Activated CD4-positive, alpha-beta T cell treated with anti-CD3 and anti-CD28 coated beads, Interleukin-2, Interleukin-6, amounts not matched to agents 100 ng/mL and 50 ng/mL, durations not matched to agents 16 hours and 8 hours (primary cell): ENCODE measurements around the gene POLG2.
"Not testable (repeated sequence)": the region's sequence is repeated elsewhere in the genome, so short reads cannot be mapped to it uniquely, and the experiment has no call there.

Experiments
- DNase-seq: peaks from one replicate; pipeline ENCODE4 v3.0.0-alpha.2; 2020

The POLG2 gene

DNA sequence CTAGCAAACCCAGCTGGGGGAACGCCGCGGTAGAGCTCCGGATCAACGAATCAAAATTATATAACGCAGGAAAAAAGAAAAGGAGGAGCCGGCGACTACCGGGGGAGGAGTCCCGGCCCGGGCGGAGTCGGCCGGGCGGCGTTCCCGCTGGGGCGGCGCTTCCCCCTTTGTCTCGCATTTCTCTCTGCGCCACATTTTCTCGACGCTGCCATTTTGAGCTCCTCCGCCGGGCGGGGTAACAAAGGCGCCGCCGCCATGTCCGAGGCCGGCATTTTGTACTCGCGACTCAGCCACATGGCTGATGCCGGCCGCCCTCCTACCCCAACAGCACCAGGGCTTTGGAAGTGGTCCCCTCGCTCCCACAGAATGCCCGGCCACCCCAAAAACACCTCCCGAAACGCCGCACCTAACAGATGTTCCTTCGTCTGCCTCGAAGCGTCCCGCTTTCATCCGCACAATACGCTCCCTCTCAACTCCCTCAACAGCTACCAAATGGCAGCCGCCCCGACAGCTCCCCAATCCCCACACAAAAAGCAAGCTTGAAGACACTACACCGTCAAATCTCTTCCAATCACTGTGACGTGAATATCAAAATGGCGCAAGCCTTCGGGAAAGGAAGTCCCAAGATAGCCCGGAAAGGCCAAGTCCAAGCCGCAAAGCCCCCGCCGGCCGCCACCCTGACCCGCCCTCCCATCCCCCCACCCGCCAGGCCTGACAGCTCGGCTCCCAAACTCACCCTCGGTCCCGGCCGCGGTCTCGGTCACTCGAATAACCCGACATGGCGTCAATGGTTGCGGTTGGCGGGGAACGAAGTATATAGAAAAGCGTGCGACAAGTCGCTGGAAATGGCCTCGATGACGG, 8.7 kb upstream of the POLG2 start:
- DNase-seq = peak; percentile 91

DNA sequence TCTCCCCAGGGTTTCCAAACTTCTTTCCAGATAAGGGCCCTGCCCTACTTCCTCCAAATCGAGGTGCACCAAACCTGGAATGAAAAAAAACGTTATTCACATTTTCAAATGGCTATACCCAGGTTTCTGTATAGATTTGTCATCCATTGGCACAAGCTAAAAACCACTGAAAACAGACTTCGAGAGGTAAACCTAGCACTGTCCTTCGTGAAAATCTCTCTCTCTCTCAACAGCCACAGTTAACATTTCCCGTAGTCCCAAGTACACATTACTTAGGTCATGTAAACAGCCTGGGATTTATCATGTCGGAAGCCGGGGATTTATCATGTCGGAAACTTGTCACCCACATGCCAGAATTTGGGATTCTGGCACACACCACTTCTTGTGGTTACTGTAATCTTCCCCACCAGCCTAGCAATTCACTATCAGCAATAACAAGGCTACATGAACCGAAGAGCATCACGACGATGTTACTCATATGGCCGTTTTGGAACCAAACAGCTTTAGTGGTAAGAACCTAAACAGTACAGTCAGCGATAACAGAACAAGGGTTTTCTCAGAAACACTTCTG, 8.0 kb upstream of the POLG2 start:
- no peak for DNase-seq

DNA sequence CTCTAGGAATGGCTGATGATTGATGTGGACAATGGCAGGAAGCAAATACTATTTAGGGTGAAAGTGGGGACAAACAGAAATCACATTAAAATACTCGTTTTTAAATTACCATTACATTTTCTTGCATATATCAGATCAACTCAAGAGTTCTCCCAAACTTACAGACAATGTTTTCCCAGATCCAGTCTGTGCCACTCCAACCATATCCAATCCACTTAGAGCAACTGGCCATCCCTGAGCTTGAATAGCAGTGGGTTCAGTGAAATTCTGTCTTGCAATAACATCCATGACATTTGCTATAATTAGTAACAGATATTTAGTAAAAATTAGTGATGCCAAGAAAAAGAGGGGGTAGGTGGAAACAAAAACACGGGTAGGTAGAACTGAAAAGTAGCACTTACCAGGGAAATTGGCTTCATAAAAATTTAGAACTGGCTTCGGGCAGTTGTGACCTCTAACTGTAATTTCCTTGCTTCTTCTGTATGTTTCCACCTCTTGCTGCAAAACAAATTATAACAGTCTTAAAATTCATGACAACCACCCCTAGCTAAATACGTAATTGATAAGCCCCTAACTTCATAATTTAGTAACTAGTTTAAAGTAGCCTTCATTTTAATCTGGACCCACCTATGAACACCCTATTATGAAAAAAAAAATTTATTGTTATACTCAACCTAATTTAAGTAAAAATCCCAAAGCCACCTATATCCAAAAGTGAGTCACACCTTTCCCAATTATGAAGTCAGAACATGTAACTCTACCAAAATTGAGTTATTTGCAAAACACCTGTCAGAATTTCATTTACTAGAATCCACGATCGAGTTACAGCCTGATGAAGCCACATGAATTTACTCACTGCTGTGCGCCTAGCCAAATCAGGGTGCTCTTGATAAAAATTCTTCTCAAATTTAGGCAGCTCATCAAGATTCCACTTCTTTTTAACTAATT, 7.2 kb upstream of the POLG2 start:
- no peak for DNase-seq

DNA sequence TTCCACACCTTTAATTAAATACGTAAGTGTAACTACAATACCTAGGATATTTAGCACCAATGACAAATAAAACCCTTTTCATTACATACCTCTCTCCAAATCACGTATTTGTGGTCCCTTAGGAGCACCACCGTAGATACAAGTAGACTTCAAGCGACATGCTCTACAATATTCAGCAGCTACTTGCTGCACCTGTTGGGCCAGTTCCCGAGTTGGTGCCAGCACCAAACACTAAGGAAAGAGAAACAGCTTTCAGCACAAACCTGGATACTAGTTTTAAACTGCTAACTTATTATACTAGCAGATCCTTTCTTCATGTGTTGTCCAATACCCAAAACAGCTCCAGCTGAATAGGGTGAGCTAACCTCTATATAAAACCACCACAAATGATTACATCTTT, 6.5 kb upstream of the POLG2 start:
- DNase-seq = no peak

DNA sequence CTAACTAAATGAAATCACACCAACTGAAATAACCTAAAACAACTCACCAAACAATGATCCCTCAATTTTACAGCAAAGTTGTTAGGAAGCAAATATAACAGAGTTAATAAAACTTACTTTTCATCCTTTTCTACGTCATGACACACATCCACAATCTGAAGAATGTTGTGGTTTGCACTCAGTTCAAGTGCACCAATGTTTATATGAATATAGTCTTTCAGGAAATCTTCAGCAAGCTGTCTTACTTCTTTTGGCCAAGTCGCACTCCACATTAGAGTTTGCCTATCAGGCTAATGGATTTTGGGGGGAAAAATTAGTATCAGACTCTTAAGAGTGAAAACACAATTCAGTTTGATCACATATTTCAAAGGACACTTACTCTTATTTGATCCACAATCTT, 6.0 kb upstream of the POLG2 start:
- no peak for DNase-seq

DNA sequence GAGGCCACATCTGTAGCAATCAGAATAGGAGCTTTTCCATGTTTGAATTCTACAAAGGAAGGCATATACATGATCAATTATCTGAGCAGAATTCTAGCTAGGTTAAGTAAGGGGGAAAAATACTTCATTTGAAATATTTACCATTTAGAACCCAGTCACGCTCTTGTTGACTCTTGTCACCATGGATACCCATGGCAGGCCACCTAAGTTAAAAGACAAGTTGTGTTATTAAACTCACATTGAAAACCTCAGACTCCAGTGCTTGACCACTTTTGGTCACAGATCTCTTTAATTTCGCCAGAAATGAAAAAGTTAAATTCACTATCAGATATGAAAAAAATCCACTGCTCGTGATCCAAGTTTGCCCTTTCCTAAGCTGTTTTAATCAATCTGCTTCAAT, 5.2 kb upstream of the POLG2 start:
- DNase-seq = no peak

DNA sequence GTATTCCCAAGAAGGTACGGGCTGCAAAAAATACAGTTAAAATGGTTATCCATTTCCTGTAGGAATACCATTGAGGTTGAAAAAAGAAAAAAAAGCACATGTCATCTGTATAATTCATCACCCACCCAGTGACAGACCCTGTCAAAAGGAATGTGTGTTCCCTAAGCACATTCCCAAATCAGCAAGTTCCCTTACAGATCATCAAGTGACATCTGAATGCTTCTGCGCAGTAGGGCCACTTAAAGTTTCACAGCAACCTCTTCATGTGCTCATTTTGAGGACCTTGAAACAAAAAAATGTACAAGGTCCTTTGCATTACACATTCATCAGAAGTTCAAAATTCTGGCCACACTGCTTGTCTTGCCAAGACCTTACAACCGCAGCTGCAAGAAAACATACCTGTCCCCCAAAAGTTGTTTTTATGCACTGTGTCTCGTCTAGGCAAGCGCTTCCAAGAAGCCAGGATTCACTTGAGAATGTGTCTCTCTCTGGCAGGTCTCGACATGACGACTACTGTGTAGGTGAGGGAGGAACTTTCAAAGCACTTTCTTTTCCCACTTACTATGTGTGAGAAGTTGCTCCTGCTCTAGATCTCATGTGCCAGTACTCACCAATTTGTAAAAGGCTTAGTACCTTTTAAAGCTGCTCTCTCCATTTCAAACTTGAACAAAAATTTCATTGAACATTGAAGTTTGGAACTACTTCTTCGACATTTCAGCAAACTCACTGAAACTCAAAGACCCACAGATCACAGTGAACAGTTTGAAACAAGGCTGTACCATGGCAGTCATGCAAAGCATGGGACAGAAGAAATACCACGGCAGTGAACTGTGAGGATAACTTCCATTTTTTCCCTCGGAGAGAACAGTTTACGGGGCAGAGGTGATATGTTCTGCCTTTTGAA, 4.3 kb upstream of the POLG2 start:
- no peak for DNase-seq

DNA sequence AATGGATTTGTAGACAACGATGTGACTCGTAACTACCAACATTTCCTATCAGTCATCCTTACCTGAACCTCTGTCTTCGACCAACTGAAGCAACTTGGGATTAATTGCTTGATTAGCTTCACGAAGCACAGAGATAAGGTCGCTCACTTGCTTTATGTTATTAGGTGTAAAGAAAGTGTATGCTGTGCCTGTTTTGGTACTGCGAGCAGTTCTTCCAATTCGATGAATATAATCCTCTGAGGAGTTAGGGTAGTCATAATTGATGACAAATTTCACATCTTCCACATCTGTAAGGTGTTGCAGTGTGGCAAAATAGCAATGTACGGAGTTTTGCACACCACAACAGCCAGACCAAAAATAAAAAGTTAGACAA, 3.6 kb upstream of the POLG2 start:
- DNase-seq = no peak

DNA sequence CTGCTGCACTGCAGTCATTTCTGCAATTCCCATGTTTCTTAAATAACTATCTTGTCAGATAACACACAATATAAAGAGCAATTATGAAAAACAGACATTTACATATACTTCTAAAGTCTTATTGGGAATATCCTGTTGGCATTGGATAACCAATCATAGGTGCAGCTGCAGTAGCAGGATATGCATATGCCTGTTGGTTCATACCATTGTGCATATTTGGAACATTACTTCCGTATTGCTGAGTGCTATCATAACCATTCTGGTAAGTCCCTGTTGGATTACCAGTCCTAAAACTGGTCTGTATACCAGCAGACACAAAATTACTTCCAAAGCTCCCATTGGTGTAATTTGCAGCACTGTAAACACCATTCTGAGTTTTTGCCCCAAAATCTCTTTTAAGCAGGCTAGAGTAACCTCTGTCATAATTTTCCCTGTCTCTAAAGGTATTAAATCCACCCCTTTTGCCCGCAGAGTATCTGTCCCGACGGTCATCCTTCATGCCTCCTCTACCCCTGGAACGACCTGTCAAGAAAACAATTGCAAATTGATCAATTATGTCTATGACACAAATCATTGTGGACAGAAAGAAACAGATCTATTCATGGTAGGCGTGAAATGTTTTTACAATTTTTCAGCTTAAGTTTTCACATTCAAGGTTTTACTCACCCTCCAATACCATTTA, 3.1 kb upstream of the POLG2 start:
- no peak for DNase-seq

DNA sequence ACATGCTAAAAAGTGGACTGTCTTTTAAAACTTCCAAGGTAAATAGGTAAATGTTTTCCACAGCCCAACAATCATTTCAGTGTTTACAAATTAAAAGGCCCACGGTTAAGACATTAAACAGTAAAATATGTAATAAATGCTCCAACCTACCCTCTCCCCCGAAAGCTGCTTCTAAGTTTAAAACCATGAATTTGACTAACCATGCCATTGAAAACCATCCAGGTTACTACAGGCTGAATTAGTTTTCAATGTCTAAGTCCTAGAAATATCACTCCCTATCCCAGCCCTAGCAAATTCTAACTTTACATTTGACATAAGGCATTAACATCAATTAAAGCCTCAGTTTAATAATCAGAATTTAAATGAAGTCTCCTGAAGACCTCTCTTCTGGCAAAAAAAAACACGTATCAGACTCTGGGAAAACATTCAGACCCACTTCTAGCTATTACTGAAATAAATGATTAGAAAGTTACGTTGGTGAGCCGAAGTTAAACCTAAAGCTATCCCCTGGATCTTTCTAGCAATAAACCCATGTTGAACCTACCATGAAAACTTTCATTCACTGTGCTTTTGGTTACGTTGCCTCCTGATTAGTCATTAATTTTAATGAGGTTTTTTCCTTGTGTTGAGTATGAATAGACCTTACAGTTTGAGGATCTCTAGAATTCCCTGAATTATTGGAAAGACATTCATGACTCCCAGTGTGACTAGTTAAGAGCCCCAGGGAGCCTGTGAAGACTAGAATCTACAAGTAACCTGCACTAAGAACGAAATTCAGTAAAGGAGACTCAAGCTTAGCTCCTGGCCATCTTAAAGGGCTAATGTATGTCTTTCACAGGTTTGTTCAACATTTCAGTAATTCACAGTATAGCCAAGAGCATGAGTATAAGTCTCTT, 1.7 kb upstream of the POLG2 start:
- DNase-seq = no peak

DNA sequence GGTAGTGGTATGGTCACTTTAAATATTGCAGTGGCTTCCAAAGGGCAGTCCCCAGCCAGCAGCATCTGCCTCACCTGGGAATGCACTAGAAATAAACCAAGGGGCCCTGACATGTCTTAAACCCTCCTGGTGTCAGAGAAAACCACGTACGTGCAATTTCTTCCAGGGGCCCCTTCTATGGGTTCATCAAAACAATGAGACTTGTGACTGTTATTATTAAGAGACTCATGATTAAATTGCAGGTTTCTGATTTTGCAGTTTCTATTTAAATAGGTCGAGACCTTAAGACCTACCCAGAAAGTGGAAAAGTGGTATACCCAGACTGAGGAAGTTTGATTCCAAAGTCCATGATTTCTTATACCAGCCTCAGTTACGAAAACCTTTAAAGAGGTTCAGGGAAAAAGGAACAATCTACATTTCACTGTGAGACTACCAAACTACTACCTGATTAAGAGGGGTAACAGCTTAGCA, 746 bp upstream of the POLG2 start:
- DNase-seq = no peak

DNA sequence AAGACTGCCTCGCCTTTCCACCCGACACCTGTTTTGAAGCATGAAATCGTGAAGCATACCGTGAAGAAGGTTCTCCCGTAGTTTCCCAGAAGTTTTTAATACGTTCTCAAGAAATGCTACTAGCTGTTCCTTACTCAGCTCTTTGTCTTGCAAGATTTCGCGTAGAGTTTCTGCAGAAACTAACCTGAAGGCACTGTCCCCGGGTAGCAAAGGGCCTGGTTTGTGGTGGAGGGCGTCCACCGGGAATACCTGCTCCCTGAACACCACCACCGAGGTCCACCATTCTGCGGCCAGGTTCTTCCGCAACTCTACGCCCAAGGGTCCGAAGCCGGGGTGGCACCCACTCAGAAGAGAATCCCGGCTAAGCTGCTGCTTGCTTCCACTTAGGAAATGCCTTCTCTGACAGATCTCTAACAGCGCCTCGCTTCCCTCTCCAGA, 487 bp downstream of the POLG2 start:
- no peak for DNase-seq

DNA sequence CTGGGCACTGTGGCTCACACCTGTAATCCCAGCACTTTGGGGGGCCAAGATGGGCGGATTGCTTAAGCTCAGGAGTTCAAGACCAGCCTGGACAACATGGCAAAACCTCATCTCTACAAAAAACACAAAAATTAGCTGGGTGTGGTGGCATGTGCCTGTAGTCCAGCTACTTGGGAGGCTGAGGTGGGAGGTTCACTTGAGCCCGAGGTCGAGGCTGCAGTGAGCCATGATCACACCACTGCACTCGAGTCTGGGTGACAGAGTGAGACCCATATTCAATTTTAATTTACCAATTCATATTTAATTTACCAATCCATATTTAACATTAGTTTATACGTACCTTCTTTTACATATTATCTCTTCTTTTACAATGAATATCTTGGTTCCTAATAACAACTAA, 1.6 kb downstream of the POLG2 start:
- DNase-seq = not testable (repeated sequence)

DNA sequence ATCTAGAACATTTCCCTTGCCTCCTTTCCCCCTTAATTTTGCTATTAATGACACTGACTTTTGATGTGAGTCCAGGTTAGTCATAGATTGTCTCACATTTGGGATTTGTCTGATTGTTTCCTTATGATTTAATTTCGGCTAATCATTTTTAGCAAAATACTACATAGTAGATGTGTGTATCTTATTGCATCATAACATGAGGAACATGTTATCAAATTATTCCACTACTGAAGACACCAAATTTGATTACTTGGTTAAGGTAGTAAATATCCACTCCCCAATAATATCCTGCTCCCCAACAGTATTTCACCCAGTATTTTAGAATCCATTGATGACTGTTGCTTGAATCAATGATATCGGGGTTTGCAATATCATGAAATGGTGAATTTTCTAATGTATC, 2.7 kb downstream of the POLG2 start:
- DNase-seq = no peak

DNA sequence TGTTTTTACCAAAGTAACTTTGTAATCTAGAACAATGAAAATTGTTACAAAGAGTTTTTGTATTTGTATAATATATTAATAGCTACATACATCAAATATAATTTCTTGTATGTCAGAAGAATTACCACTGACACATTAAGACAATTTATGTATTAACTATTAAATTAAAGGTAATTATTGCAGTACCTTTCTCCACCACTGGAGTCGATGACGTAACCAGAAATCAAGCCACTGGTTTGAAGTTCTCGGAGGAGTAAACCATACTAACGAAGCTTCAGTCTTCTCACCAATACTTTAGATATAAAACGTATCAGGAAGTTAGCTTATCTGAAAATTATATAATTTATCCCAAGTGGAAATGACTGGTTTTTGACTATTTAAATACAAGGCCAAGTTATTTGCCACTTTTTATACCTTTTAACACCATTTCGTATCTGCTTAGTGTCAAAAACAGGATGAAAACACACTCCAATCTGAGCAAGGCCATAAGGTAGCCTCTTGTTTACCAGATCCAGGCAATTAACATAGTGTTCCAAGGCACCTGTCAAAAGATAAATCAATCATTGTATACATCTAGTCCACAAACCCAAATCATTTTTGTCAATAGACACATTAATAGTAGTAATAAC, 4.3 kb downstream of the POLG2 start:
- DNase-seq = peak; percentile 53

DNA sequence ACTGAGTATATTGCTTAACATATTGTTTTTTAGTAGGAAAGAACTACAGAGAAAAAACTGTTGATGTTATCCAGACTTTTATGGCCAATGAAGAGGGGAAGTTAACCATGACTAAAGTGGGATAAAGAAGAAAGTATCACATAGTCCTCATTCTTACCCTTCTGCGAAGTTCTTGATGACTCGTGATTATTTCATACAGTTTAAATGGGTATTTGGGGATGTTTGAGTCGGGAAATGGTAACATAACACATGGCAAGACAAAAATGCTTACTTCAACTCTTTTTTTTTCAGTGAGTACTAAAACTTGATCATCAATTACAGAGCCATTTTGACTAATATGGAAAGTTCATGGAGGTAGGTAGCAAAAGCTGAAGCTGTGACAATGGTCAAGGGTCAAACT, 4.9 kb downstream of the POLG2 start:
- no peak for DNase-seq

DNA sequence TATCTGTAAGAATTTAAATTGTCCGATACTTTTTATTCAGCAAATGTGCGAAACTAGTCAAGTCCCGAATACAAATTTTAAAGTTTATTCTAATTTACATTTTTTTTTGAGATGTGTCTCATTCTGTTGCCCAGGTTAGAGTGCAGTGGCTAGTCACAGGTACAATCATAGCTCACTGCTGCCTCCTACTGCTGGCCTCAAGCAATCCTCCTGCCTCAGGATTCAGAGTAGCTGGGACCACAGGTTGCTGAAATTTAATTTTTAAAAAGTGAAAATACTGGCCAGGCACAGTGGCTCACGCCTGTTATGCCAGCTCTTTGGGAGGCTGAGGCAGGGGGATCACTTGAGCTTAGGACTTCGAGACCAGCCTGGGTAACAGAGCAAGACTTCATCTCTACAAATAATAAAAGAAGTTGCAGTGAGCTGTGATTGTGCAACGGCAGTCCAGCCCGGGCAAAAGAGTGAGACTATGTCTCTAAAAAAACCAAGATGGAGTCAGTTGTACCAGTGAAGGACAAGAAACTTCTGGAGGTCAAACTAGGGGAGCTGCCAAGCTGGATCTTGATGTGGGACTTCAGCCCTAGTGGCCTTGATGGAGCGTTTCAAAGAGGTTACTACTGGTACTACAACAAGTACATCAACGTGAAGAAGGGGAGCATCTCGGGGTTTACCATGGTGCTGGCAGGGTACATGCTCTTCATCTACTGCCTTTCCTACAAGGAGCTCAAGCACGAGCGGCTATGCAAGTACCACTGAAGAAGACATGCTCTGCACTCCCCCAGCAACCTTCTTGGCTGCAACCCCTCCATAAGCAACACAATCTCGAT, 5.6 kb downstream of the POLG2 start:
- DNase-seq = peak; percentile 66

DNA sequence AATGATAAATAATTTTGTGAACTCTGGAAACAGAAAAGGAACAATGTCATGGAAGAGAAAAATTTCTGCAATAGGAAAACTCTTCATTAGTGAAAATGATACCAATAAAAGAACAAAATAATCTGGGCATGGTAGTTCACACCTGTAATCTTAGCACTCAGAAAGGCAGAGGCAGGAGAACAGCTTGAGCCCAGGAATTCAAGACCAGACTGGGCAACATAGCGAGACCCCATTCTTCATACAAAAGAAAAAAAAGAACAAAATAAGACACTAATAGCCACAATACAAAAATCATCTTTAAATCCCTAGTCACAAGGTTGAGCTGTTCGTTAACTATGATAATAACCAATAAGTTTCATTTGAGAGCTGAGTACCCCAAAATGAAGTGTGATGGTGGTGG, 8.6 kb downstream of the POLG2 start:
- DNase-seq = no peak

DNA sequence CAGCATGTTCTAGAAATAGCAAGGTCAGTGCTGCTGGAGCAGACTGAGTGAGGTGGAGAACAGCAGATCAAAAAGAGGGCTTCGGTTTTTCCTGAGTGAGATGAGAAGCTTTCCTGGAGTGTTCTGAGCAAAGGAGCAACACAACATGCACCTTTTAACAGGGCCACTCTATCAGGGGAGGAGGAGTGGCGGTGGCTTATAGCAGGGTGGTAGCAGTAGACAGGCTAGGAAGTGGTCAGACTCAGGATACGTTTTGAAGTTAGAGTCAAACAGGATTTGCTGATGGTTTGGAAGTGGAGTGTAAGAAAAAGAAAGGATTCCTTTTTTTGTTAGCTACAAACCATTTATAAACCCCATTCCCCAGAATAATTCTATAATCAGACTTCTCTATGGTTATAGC, 12.5 kb downstream of the POLG2 start:
- DNase-seq = no peak
